H1 (cell line): ENCODE measurements around the gene TSFM. TPM values are rescaled to one million over a fixed set of nuclear protein-coding genes. Genes with fewer than 3 reads are reported as not detected.

ENCODE experiments used
- CTCF ChIA-PET: fragments of 300-600 bp; sonication (Branson Sonifier 250); formaldehyde crosslinking; loops from one replicate; lab custom pipeline; 2021; ENCODE audit not compliant: partially characterized antibody; lab: Charles Lee
- POLR2A ChIA-PET: fragments of 300-600 bp; sonication (Branson Sonifier 250); formaldehyde crosslinking; loops from one replicate; lab custom pipeline; 2021; ENCODE audit warnings: inconsistent platforms; ENCODE audit not compliant: partially characterized antibody; lab: Charles Lee
- DNase-seq, 2 experiments: peaks; one replicate each; pipeline versions ENCODE4 v3.0.0 to v3.0.0-alpha.2; 2010 to 2022; ENCODE audit warnings: low spot score in 2 of 2, low read depth in 1 of 2, mixed read lengths in 1 of 2
- FAIRE-seq: peaks from 2 replicates; lab custom pipeline; 2011; peaks lifted over from hg19 to GRCh38; lab: Jason Lieb, UNC
- H2AFZ ChIP-seq: 2 replicates; pipeline ENCODE4 v1.8.1; 2012; ENCODE audit warnings: low read length, inconsistent platforms
- H2AK5ac ChIP-seq: 2 replicates; pipeline ENCODE4 v1.6.1; 2013; ENCODE audit warnings: low read depth, low read length
- H2BK120ac ChIP-seq: replicated peaks from 2 replicates; pipeline ENCODE3; 2013; ENCODE audit warnings: low read depth, low read length, inconsistent platforms
- H2BK12ac ChIP-seq: 2 replicates; pipeline ENCODE4 v1.6.1; 2013; ENCODE audit warnings: low read depth, low read length
- H2BK15ac ChIP-seq: 2 replicates; pipeline ENCODE4 v1.6.1; 2013; ENCODE audit warnings: low read length
- H2BK20ac ChIP-seq: 2 replicates; pipeline ENCODE4 v1.6.1; 2013; ENCODE audit warnings: low read length
- H2BK5ac ChIP-seq: 2 replicates; pipeline ENCODE4 v1.6.1; 2013; ENCODE audit warnings: low read depth, low read length
- H3K14ac ChIP-seq: 2 replicates; pipeline ENCODE4 v1.6.1; 2013; ENCODE audit warnings: inconsistent platforms; ENCODE audit not compliant: insufficient read length
- H3K18ac ChIP-seq: 2 replicates; pipeline ENCODE4 v1.6.1; 2013; ENCODE audit warnings: low read length; ENCODE audit errors: extremely low read depth
- H3K23ac ChIP-seq: 2 replicates; pipeline ENCODE4 v1.6.1; 2013; ENCODE audit warnings: inconsistent platforms; ENCODE audit not compliant: insufficient read length
- H3K23me2 ChIP-seq: 2 replicates; pipeline ENCODE4 v1.6.1; 2013; ENCODE audit warnings: low read depth, low read length
- H3K27ac ChIP-seq: 2 replicates; pipeline ENCODE4 v1.6.1; 2011; ENCODE audit warnings: low read depth, low read length, inconsistent platforms
- H3K27me3 ChIP-seq, 4 experiments: replicated peaks in 1 of 4; 1 replicate in 1 of 4; 2 replicates in 3 of 4; pipeline versions ENCODE4 v1.6.1 to v1.8.1; 2011 to 2013; ENCODE audit warnings: low read length in 3 of 4, mild to moderate bottlenecking in 3 of 4, inconsistent platforms in 2 of 4, mixed read lengths in 2 of 4, moderate library complexity in 1 of 4; ENCODE audit not compliant: control insufficient read depth in 3 of 4, insufficient read depth in 3 of 4; ENCODE audit errors: extremely low read depth in 1 of 4
- H3K36me3 ChIP-seq, 4 experiments: 2 replicates each; pipeline versions ENCODE4 v1.6.1 to v1.8.1; 2011 to 2013; ENCODE audit warnings: mild to moderate bottlenecking in 4 of 4, low read length in 3 of 4, moderate library complexity in 2 of 4, control low read depth in 1 of 4, inconsistent platforms in 1 of 4; ENCODE audit not compliant: insufficient read depth in 4 of 4, control insufficient read depth in 2 of 4
- H3K4ac ChIP-seq: replicated peaks from 2 replicates; pipeline ENCODE3; 2013; ENCODE audit warnings: low read length, low read depth, mixed read lengths, inconsistent platforms; ENCODE audit not compliant: insufficient read length
- H3K4me1 ChIP-seq, 4 experiments: replicated peaks in 1 of 4; 1 replicate in 1 of 4; 2 replicates in 3 of 4; pipeline versions ENCODE4 v1.6.1 to v1.8.1; 2011 to 2013; ENCODE audit warnings: low read length in 3 of 4, inconsistent platforms in 2 of 4, mixed read lengths in 1 of 4; ENCODE audit not compliant: insufficient read depth in 4 of 4, control insufficient read depth in 3 of 4
- H3K4me2 ChIP-seq, 2 experiments: 2 replicates each; pipeline versions ENCODE4 v1.6.1 to v1.8.1; 2011 to 2013; ENCODE audit warnings: low read depth in 2 of 2, low read length in 2 of 2, control low read depth in 1 of 2, inconsistent platforms in 1 of 2, mild to moderate bottlenecking in 1 of 2; ENCODE audit not compliant: insufficient read depth in 1 of 2
- H3K4me3 ChIP-seq, 4 experiments: fragments of 200-600, 300-600 bp in 1 of 4; sonication (generic), shearing (Covaris generic), sonication (Bioruptor Twin) in 1 of 4; 2 replicates each; pipeline versions ENCODE4 v1.5.1 to v1.8.1; 2011 to 2016; ENCODE audit warnings: low read length in 4 of 4, low read depth in 3 of 4, control low read depth in 2 of 4, inconsistent platforms in 2 of 4, mild to moderate bottlenecking in 2 of 4, mixed read lengths in 1 of 4, moderate library complexity in 1 of 4; ENCODE audit not compliant: insufficient read depth in 2 of 4; ENCODE audit errors: extremely low read depth in 1 of 4
- H3K56ac ChIP-seq: replicated peaks from 2 replicates; pipeline ENCODE3; 2013; ENCODE audit warnings: low read depth, mild to moderate bottlenecking, mixed read lengths, low read length, inconsistent platforms; ENCODE audit not compliant: insufficient read length
- H3K79me1 ChIP-seq: 2 replicates; pipeline ENCODE4 v1.6.1; 2013; ENCODE audit warnings: low read depth, low read length, control low read depth
- H3K79me2 ChIP-seq, 2 experiments: 2 replicates each; pipeline versions ENCODE4 v1.6.1 to v1.8.1; 2012 to 2013; ENCODE audit warnings: low read length in 2 of 2, mild to moderate bottlenecking in 2 of 2, inconsistent platforms in 1 of 2; ENCODE audit not compliant: insufficient read depth in 2 of 2, control insufficient read depth in 1 of 2
- H3K9ac ChIP-seq, 4 experiments: replicated peaks in 1 of 4; 1 replicate in 1 of 4; 2 replicates in 3 of 4; pipeline versions ENCODE4 v1.6.1 to v1.8.1; 2011 to 2013; ENCODE audit warnings: low read depth in 3 of 4, low read length in 3 of 4, control low read depth in 2 of 4, mild to moderate bottlenecking in 2 of 4, moderate library complexity in 2 of 4, inconsistent platforms in 1 of 4; ENCODE audit errors: extremely low read depth in 1 of 4
- H3K9me3 ChIP-seq, 2 experiments: 2 replicates each; pipeline versions ENCODE4 v1.6.1 to v1.8.1; 2012 to 2013; ENCODE audit warnings: mild to moderate bottlenecking in 2 of 2, moderate library complexity in 2 of 2, control low read depth in 1 of 2, inconsistent platforms in 1 of 2, low read depth in 1 of 2, low read length in 1 of 2, mixed read lengths in 1 of 2; ENCODE audit not compliant: insufficient read depth in 2 of 2
- H4K20me1 ChIP-seq, 2 experiments: replicated peaks in 1 of 2; 2 replicates each; pipeline versions ENCODE3 to v1.8.1; 2011 to 2013; ENCODE audit warnings: inconsistent platforms in 2 of 2, low read length in 2 of 2, mild to moderate bottlenecking in 1 of 2; ENCODE audit not compliant: insufficient read depth in 2 of 2, control insufficient read depth in 1 of 2
- H4K5ac ChIP-seq: 2 replicates; pipeline ENCODE4 v1.6.1; 2013; ENCODE audit warnings: low read length, low read depth, mixed read lengths, inconsistent platforms; ENCODE audit not compliant: insufficient read length
- H4K8ac ChIP-seq: 2 replicates; pipeline ENCODE4 v1.8.0; 2013; ENCODE audit warnings: mild to moderate bottlenecking, moderate library complexity, low read length, inconsistent platforms; ENCODE audit not compliant: insufficient read depth; ENCODE audit errors: extremely low read depth
- H4K91ac ChIP-seq: replicated peaks from 2 replicates; pipeline ENCODE3; 2013; ENCODE audit warnings: low read length, mixed read lengths, inconsistent platforms; ENCODE audit not compliant: insufficient read length
- CEBPB ChIP-seq: IDR thresholded peaks from 2 replicates; pipeline ENCODE4 v1.6.1; 2012; ENCODE audit warnings: low read depth, low read length
- CTBP2 ChIP-seq: IDR thresholded peaks from 2 replicates; pipeline ENCODE4 v1.7.0; 2011; ENCODE audit warnings: borderline replicate concordance, mild to moderate bottlenecking, moderate library complexity, mixed read lengths, low read length; ENCODE audit not compliant: insufficient read depth, insufficient read length
- CTCF ChIP-seq, 3 experiments: IDR thresholded peaks; 1 replicate in 2 of 3; 2 replicates in 1 of 3; pipeline versions ENCODE4 v1.5.1 to v1.6.1; 2011; ENCODE audit warnings: low read length in 3 of 3, mild to moderate bottlenecking in 3 of 3, inconsistent platforms in 2 of 3, low read depth in 1 of 3, moderate library complexity in 1 of 3; ENCODE audit not compliant: insufficient read depth in 1 of 3; ENCODE audit errors: control extremely low read depth in 1 of 3
- KDM1A ChIP-seq: fragments of 200-600, 300-600 bp; sonication (generic); IDR thresholded peaks from 2 replicates; pipeline ENCODE4 v1.7.1; 2016; ENCODE audit warnings: mild to moderate bottlenecking, low read length, borderline replicate concordance
- MAX ChIP-seq: IDR thresholded peaks from 2 replicates; pipeline ENCODE4 v1.6.1; 2012; ENCODE audit warnings: inconsistent platforms
- NRF1 ChIP-seq: IDR thresholded peaks from 2 replicates; pipeline ENCODE4 v1.6.1; 2011; ENCODE audit warnings: mild to moderate bottlenecking, low read depth, low read length, improper control_type of control experiment
- RNF2 ChIP-seq: fragments of 200-900, 300-1000 bp; sonication (generic); IDR thresholded peaks from 2 replicates; pipeline ENCODE4 v1.7.1; 2016; ENCODE audit warnings: borderline replicate concordance, low read depth, mild to moderate bottlenecking, antibody characterized with exemption, low read length; ENCODE audit not compliant: poor library complexity, severe bottlenecking; ENCODE audit errors: missing control alignments
- SRF ChIP-seq: IDR thresholded peaks from 2 replicates; pipeline ENCODE4 v1.6.1; 2011; ENCODE audit warnings: mild to moderate bottlenecking, low read depth, low read length, moderate library complexity
- WGBS, 2 experiments: shearing (Covaris generic) in 1 of 2; methylation state at CpG; one replicate each; pipeline versions ENCODE4 v1.1.6 to v1.1.7; 2013 to 2015; ENCODE audit warnings: low lambda C conversion rate in 2 of 2, mixed read lengths in 2 of 2, inconsistent platforms in 1 of 2, low coverage in 1 of 2, missing lambda C conversion rate in 1 of 2; ENCODE audit not compliant: insufficient replicate concordance in 2 of 2, insufficient coverage in 1 of 2, insufficient read length in 1 of 2; ENCODE audit errors: extremely low coverage in 1 of 2, missing lambda C conversion rate in 1 of 2; 5-methylcytosine and 5-hydroxymethylcytosine counted together
- polyA plus RNA-seq, 7 experiments: library from polyadenylated mRNA; depleted of rRNA in 3 of 7; stranded (reverse) in 5 of 7; unstranded in 2 of 7; fragments of >200 nt in 5 of 7; fragments of 200-250 nt in 2 of 7; gene quantifications; 1 replicate in 5 of 7; 2 replicates in 1 of 7; 4 replicates in 1 of 7; pipeline versions ENCODE4 v1.2.1 to v1.2.3, GENCODE V29; 2011 to 2013; ENCODE audit warnings: missing spikeins in 2 of 7, mixed read lengths in 2 of 7
- total RNA-seq: library from RNA; stranded (reverse); fragmentation: NEBNext Ultra II Directional; extraction: Animal tissue kit (Norgen Biotek cat#: 25700); gene quantifications from 2 replicates; pipeline ENCODE4 v1.2.1, GENCODE V29; 2021

Gene TSFM
- total and polyA plus RNA-seq, 2 of the 8 experiments (the other 6 are each of a cell fraction or from before 2014, with no cell fraction given): 17.4 to 49.8 TPM

DNA sequence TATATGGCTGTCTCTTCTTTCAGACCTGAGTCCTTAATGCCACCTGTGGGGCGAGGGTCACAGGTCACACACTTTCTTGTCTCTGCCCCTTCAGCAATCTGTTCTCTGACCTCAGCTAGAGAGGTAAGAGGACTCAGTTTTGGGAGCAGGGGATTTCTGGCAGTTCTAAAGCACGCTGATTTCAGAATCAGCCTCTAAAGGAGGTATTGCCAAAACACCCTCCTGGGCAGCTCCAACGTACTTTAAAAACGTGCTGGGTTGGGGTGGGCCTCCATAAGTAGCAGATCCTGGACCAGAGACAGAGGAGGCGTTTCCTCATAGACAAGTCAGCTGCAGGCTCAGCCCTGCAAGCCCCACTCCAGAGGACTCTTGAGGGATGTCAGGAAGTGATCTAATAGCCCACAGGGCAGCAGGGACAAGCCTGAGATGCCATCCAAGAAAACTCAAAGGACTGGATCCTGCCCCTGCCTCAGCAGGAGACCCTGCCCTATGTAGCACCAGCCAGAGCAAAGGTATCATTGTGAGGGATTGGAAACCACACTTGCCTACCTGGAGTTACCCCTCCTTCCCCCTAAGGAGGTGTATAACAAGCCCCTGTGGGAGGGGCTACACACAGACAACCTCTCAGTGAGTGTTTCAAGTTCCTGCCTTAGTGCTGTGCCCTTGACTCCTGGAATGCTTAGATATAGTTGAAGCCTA is 55.4 kb downstream of the TSFM start:
- ChIA-PET CTCF (interaction anchor here (0.9 to 10.0 kb wide), 13 partner anchors 9 to 68 kb away, joined by 3 to 181 read pairs (median 4); partner anchors contain the start of gene CTDSP2), POLR2A (interaction anchor here (0.6 to 24.2 kb wide), 9 partner anchors 10 to 103 kb away, joined by 3 to 722 read pairs (median 9); partner anchors contain the start of genes ATP23, AVIL and CTDSP2)
- Histone ChIP-seq H4K91ac (no peak overlapping the region), H2BK20ac (no peak overlapping the region), H3K4me3 (no peak overlapping the region), H4K20me1 (peaks cover 28 to 55% of the 10 kb centered on the region in 2 experiments), H4K8ac (no peak overlapping the region), H3K79me2 (peaks cover 30 to 98% of the 10 kb centered on the region in 2 experiments), H3K9ac (no peak overlapping the region), H3K23ac (no peak overlapping the region), H3K56ac (no peak overlapping the region), H4K5ac (no peak overlapping the region), H3K27me3 (no peaks in the 10 kb centered on the region), H3K4me2 (peak overlapping the region; percentile 9 to 76; a peak in 3 of 4 replicates), H3K36me3 (no peaks in the 10 kb centered on the region), H2AFZ (no peak overlapping the region), H3K18ac (no peak overlapping the region; the same call in 1 of the 2 replicates), H3K14ac (no peak overlapping the region), H3K9me3 (no peaks in the 10 kb centered on the region), H3K4me1 (peaks cover 39 to 74% (median 50%) of the 10 kb centered on the region in 4 experiments), H3K79me1 (peaks cover 33% of the 10 kb centered on the region), H2BK12ac (0 out of 2 replicates have a peak overlapping the region, but pooled peaks have one; percentile 62), H3K27ac (0 out of 2 replicates have a peak overlapping the region, but pooled peaks have one; percentile 0), H3K23me2 (no peaks in the 10 kb centered on the region), H2BK5ac (peak overlapping the region; percentile 91; the same call in 1 of the 2 replicates), H2BK120ac (no peak overlapping the region), H2BK15ac (no peak overlapping the region), H3K4ac (no peak overlapping the region), H2AK5ac (peak overlapping the region; percentile 70; the same call in 1 of the 2 replicates)
- FAIRE-seq: no peak
- TF ChIP-seq MAX (no peak), CTBP2 (no peak), CEBPB (no peak), SRF (0 out of 2 replicates have a peak, but pooled peaks have one; percentile 21), RNF2 (no peak), KDM1A (no peak), NRF1 (no peak), CTCF (IDR thresholded peaks at IDR 0.05; ENCODE audit: control extremely low read depth in 1 of 3, insufficient read depth in 1 of 3, low read depth in 1 of 3, low read length in 3 of 3) (0 out of 4 replicates have a peak, but pooled peaks of 1 of the 3 experiments have one; percentile 5)
- 55% methylated on average over 5 of the region's 5 CpGs; no CpG with 5 or more reads in 1 of the 2 experiments for WGBS, 2 experiments
- DNase-seq: no peak
